ENCODE measurements around the gene GFRA1. TPM values are rescaled to one million over a fixed set of nuclear protein-coding genes. Genes with fewer than 3 reads are reported as not detected.
"Not testable (repeated sequence)": the region's sequence is repeated elsewhere in the genome, so short reads cannot be mapped to it uniquely, and the experiment has no call there.

Gene GFRA1
- total and polyA plus RNA-seq, 12 donors = 0.38 to 9.3 (median 1.7) TPM

DNA sequence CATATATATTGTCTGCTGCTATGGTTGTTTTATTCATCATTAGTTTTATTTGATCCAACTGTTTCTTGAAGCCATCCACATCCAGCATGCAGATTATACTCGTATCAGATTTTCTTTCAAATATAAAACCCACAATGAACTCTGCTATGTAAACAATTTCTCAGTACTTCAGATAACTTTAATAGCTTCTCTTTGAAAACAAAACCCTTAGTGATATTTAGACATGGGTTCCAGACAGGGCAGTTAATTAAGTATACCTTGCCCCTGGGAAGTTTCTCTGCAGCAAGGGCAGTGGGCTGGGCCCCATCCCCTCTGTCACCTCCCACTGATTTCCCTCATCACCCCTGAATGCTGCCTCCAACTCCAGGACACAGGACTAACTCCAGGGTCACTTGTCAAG is 104.3 kb downstream of the GFRA1 start:
- Histone ChIP-seq H3K4me1 (no peaks in the 10 kb centered on the region), H3K9me3 (peaks cover 0 to 13% (median 0%) of the 10 kb centered on the region in 11 donors), H3K36me3 (no peaks in the 10 kb centered on the region), H3K27ac (no peak overlapping the region), H3K27me3 (no peaks in the 10 kb centered on the region), H3K4me3 (no peak overlapping the region)
- DNase-seq = no peak
- ATAC-seq = no peak
- no peak for TF ChIP-seq CTCF (IDR thresholded peaks at IDR 0.05)
- intact Hi-C loops (cut with DNase I) = no loop called here
- 74 to 80% methylated on average over 1 of the region's 1 CpG for WGBS, 2 donors

- no peaks in the 10 kb centered on the region for H3K36me3 ChIP-seq
- no peaks in the 10 kb centered on the region for H3K4me1 ChIP-seq
- no peak overlapping the region for H3K4me3 ChIP-seq
- peaks cover 0 to 13% (median 0%) of the 10 kb centered on the region in 11 donors for H3K9me3 ChIP-seq
- intact Hi-C loops (cut with DNase I) = no loop called here
- no peak for TF ChIP-seq CTCF (IDR thresholded peaks at IDR 0.05)
- no peaks in the 10 kb centered on the region for H3K27me3 ChIP-seq
- 55 to 67% methylated on average over 2 of the region's 2 CpGs for WGBS, 2 donors
- no peak overlapping the region for H3K27ac ChIP-seq
- ATAC-seq = no peak
- DNase-seq = no peak
Measured at GRCh38 chr10:116168329-116168728, 104.7 kb downstream of the GFRA1 start.

GRCh38 chr10:116165941-116166340 is 107.1 kb downstream of the GFRA1 start:
- H3K4me1 ChIP-seq; intact Hi-C loops (cut with DNase I); ATAC-seq; DNase-seq; H3K36me3 ChIP-seq; H3K27me3 ChIP-seq; H3K4me3 ChIP-seq; H3K27ac ChIP-seq: not testable (repeated sequence)
- peaks cover 0 to 13% (median 0%) of the 10 kb centered on the region in 11 donors for H3K9me3 ChIP-seq

GRCh38 chr10:116164291-116164690 is 108.7 kb downstream of the GFRA1 start:
- ATAC-seq = no peak
- Histone ChIP-seq H3K36me3 (no peaks in the 10 kb centered on the region), H3K4me1 (no peaks in the 10 kb centered on the region), H3K9me3 (peaks cover 0 to 7% (median 0%) of the 10 kb centered on the region in 11 donors), H3K27ac (no peak overlapping the region), H3K4me3 (no peak overlapping the region), H3K27me3 (no peaks in the 10 kb centered on the region)
- WGBS, 2 donors = 69 to 76% methylated on average over 5 of the region's 5 CpGs
- no peak for TF ChIP-seq CTCF (IDR thresholded peaks at IDR 0.05)
- no peak for DNase-seq
- intact Hi-C loops (cut with DNase I) = no loop called here

DNA sequence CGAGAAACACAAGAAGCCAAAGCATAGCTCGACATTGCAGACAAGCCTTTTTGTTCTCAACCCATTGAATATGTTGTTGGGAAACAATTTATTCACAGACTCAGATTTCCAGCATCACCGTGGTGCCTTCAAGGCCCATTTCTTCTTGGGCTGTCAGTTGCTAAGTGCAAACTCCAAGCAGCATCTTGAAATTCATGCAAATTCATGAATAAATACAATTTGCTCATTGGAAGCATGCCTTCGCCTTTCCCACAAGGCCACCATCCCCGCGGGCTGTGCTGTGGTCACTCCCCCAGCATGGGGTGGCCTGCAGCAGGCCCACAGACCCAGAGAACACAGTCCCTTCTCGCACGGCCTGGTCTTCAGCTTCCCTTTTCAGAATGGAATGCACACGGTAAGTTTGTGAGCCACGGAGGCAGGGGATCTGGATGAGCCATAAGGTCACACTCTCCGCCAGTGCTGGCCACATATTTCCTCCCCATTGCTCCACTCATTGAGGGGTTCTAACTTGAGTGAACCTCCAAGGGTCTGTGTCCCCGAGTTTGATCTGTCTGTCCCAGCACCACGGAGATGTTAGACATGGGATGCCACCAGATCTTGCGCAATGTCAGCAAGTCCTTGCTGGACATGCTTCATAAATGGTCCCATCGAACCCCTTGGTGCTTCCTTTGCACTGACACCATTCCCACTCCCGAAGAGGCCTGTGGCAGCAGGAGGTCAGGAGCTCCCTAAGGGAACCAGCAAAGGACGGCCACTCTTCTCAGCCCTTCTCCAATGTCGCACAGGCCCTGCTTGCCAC is 109.5 kb downstream of the GFRA1 start:
- intact Hi-C loops (cut with DNase I) = no loop called here
- Histone ChIP-seq H3K36me3 (no peaks in the 10 kb centered on the region), H3K27me3 (no peaks in the 10 kb centered on the region)

More for the DNA sequence above, 109.5 kb downstream of the GFRA1 start:
- no peaks in the 10 kb centered on the region for H3K4me1 ChIP-seq
- H3K4me3 ChIP-seq = no peak overlapping the region
- DNase-seq (no peak), ATAC-seq (no peak)
- H3K9me3 ChIP-seq = no peaks in the 10 kb centered on the region
- no peak overlapping the region for H3K27ac ChIP-seq
- no peak for TF ChIP-seq CTCF (IDR thresholded peaks at IDR 0.05)
- 87 to 91% methylated on average over 18 of the region's 18 CpGs for WGBS, 2 donors
